GM12875 (cell line): ENCODE measurements around the gene AHSG.

Experiments
- H3K4me3 ChIP-seq: one replicate; pipeline ENCODE4 v1.5.1; 2011; ENCODE audit warnings: low read depth, low read length, control low read depth
- CTCF ChIP-seq: IDR thresholded peaks from 2 replicates; pipeline ENCODE4 v1.5.1; 2011; ENCODE audit warnings: low read depth, mild to moderate bottlenecking, control low read depth, inconsistent platforms, low read length, moderate library complexity, borderline replicate concordance; ENCODE audit not compliant: insufficient read depth

The AHSG gene

GRCh38 chr3:186636536-186636935, 23.7 kb downstream of the AHSG start:
- no peak overlapping the region for H3K4me3 ChIP-seq
- TF ChIP-seq CTCF, result no peak

- no peak overlapping the region for H3K4me3 ChIP-seq
- TF ChIP-seq CTCF, result no peak
Measured at GRCh38 chr3:186637686-186638085, 24.8 kb downstream of the AHSG start.

GRCh38 chr3:186638259-186638658, 25.4 kb downstream of the AHSG start:
- TF ChIP-seq CTCF, result no peak
- no peak overlapping the region for H3K4me3 ChIP-seq

GRCh38 chr3:186639778-186640472, 27.1 kb downstream of the AHSG start, which contains the start of gene FETUB:
Gene FETUB, plus strand, starts transcription at chr3:186640399. Its CDS starts 62 bp downstream, at chr3:186640461.
- H3K4me3 ChIP-seq, result no peak within 1 kb of the TSS
- no peak for TF ChIP-seq CTCF

- TF ChIP-seq CTCF, result no peak
- no peak overlapping the region for H3K4me3 ChIP-seq
Measured at GRCh38 chr3:186640473-186640818, 27.6 kb downstream of the AHSG start.

- TF ChIP-seq CTCF, result no peak
- H3K4me3 ChIP-seq, result no peak overlapping the region
Measured at GRCh38 chr3:186640929-186641328, 28.1 kb downstream of the AHSG start.

GRCh38 chr3:186642014-186642413, 29.2 kb downstream of the AHSG start:
- no peak for TF ChIP-seq CTCF
- H3K4me3 ChIP-seq, result no peak overlapping the region
